IMR-90 (cell line): ENCODE results near the gene TMEM61.
A peak's percentile ranks its signal among the peaks of the same experiment; 100 is the strongest.

Source experiments
- CEBPB ChIP-seq: IDR thresholded peaks from 2 replicates; pipeline ENCODE4 v1.6.1; 2012; ENCODE audit warnings: low read depth, low read length, improper control_type of control experiment
- CHD1 ChIP-seq: IDR thresholded peaks from 2 replicates; pipeline ENCODE4 v1.6.1; 2012; ENCODE audit warnings: low read depth, low read length, improper control_type of control experiment
- ELK1 ChIP-seq: fragments of 150-350 bp; IDR thresholded peaks from 2 replicates; pipeline ENCODE4 v1.6.1; 2016; ENCODE audit warnings: low read depth, mild to moderate bottlenecking, low read length, moderate library complexity, borderline replicate concordance
- FOS ChIP-seq: fragments of 150-350 bp; IDR thresholded peaks from 2 replicates; pipeline ENCODE4 v1.6.1; 2016; ENCODE audit warnings: low read depth, low read length
- MXI1 ChIP-seq: IDR thresholded peaks from 2 replicates; pipeline ENCODE4 v1.6.1; 2012; ENCODE audit warnings: low read depth, mild to moderate bottlenecking, low read length, moderate library complexity, borderline replicate concordance
- NFE2L2 ChIP-seq: fragments of 150-350 bp; IDR thresholded peaks from 2 replicates; pipeline ENCODE4 v1.6.1; 2016; ENCODE audit warnings: low read depth, mild to moderate bottlenecking, low read length
- POLR2A ChIP-seq: IDR thresholded peaks from 2 replicates; pipeline ENCODE4 v1.6.1; 2012; ENCODE audit warnings: mild to moderate bottlenecking, low read depth, low read length
- RAD21 ChIP-seq: IDR thresholded peaks from 2 replicates; pipeline ENCODE4 v1.6.1; 2012; ENCODE audit warnings: low read length, improper control_type of control experiment
- RFX5 ChIP-seq: IDR thresholded peaks from 2 replicates; pipeline ENCODE4 v1.8.0; 2012; ENCODE audit warnings: low read depth, mild to moderate bottlenecking, low read length, moderate library complexity
- SMC3 ChIP-seq: fragments of 150-350 bp; IDR thresholded peaks from 2 replicates; pipeline ENCODE4 v1.6.1; 2016; ENCODE audit warnings: low read depth, mild to moderate bottlenecking, antibody characterized with exemption, low read length, moderate library complexity
- TF ChIP-seq, protein P1 (sequence below): conservative IDR thresholded peaks from 2 replicates; pipeline ENCODE4 v1.5.1; 2012; ENCODE audit warnings: mild to moderate bottlenecking, low read depth, low read length, improper control_type of control experiment
- TF ChIP-seq, protein P2 (sequence below): fragments of 150-350 bp; IDR thresholded peaks from 2 replicates; pipeline ENCODE4 v1.6.1; 2017; ENCODE audit warnings: mild to moderate bottlenecking, antibody characterized with exemption, low read length, low read depth

GRCh38 chr1:54944610-54945392, 35.6 kb upstream of the TMEM61 start:
- TF ChIP-seq, protein P1, sequence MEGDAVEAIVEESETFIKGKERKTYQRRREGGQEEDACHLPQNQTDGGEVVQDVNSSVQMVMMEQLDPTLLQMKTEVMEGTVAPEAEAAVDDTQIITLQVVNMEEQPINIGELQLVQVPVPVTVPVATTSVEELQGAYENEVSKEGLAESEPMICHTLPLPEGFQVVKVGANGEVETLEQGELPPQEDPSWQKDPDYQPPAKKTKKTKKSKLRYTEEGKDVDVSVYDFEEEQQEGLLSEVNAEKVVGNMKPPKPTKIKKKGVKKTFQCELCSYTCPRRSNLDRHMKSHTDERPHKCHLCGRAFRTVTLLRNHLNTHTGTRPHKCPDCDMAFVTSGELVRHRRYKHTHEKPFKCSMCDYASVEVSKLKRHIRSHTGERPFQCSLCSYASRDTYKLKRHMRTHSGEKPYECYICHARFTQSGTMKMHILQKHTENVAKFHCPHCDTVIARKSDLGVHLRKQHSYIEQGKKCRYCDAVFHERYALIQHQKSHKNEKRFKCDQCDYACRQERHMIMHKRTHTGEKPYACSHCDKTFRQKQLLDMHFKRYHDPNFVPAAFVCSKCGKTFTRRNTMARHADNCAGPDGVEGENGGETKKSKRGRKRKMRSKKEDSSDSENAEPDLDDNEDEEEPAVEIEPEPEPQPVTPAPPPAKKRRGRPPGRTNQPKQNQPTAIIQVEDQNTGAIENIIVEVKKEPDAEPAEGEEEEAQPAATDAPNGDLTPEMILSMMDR: peak; percentile 79
- peak; percentile 80 for TF ChIP-seq SMC3
- no peak for TF ChIP-seq POLR2A
- no peak for TF ChIP-seq MXI1
- no peak for TF ChIP-seq CHD1
- TF ChIP-seq RAD21: peak; percentile 80
- TF ChIP-seq, protein P2, sequence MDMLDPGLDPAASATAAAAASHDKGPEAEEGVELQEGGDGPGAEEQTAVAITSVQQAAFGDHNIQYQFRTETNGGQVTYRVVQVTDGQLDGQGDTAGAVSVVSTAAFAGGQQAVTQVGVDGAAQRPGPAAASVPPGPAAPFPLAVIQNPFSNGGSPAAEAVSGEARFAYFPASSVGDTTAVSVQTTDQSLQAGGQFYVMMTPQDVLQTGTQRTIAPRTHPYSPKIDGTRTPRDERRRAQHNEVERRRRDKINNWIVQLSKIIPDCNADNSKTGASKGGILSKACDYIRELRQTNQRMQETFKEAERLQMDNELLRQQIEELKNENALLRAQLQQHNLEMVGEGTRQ: no peak
- no peak for TF ChIP-seq FOS
- no peak for TF ChIP-seq CEBPB
- no peak for TF ChIP-seq RFX5
- no peak for TF ChIP-seq NFE2L2
- no peak for TF ChIP-seq ELK1
